Measurements from ENCODE around the gene RIOK2. TPM values are rescaled to one million over a fixed set of nuclear protein-coding genes. Genes with fewer than 3 reads are reported as not detected.

RIOK2 gene
- total RNA-seq, 1 donor from 2014 or later: 30.6 TPM

DNA sequence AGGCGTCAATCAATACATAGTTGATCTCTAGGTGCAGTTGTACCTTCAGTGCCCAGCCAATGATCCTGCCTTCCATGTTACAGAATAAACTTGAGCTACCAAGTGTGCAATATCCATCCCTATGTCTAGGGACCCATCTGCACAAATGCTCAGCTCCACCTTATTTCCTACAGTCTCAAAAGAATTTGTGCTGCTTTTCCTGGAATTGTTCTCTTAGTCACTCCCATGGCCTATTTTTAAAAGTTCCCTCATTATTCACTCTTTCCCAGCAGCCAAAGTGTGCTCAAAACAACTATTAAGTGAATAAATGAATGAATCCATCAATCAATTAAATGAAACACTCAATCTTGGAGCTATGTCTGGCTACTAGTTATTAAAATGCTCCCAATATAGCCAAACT lies 55.3 kb downstream of the RIOK2 start:
- no peak for DNase-seq (ENCODE audit: low spot score)

GRCh38 chr5:97125125-97125683 lies 57.8 kb downstream of the RIOK2 start:
- DNase-seq (ENCODE audit: low spot score): no peak

DNA sequence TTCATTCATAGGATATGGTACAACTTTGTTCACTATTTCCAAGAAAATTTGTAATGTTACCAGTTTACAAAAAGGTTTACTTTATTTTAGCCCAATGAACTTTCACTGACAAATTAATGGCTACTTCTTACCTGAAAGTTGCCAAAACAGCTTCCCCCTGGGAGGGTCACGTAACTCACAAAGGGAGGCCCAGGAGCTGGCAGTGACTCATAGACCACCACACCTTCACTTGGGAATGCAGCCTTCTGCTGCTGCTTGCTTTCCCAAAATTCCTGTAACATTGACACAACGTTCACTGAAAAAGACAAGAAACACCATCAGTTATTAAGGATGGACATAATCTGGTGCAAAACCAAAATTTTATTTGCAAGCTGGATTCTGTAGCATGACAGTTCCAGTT lies 58.7 kb downstream of the RIOK2 start:
- no peak for DNase-seq (ENCODE audit: low spot score)

- DNase-seq (ENCODE audit: low spot score): no peak
Measured at GRCh38 chr5:97121848-97122247, 61.2 kb downstream of the RIOK2 start.

- no peak for DNase-seq (ENCODE audit: low spot score)
Measured at GRCh38 chr5:97120195-97120594, 62.9 kb downstream of the RIOK2 start.

DNA sequence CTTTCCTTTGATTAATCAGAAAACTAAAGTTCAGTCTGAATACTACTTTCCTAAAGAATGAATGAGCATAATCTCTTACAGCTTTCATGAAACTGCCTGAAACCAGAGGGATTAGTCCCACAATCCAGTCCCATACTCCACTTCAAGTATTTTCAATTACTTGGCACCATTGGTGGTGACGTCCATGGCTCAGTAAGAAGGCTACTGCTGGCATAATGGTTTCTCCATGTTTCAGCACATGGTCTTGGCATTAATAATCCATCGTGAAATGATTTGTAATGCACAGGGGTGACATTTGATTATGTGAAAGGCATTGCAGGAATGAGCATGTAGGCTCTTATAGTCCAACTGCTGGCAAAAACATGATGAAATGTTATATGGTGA lies 64.0 kb downstream of the RIOK2 start:
- no peak for DNase-seq (ENCODE audit: low spot score)

GRCh38 chr5:97118261-97119006 lies 64.6 kb downstream of the RIOK2 start:
- no peak for DNase-seq (ENCODE audit: low spot score)

DNA sequence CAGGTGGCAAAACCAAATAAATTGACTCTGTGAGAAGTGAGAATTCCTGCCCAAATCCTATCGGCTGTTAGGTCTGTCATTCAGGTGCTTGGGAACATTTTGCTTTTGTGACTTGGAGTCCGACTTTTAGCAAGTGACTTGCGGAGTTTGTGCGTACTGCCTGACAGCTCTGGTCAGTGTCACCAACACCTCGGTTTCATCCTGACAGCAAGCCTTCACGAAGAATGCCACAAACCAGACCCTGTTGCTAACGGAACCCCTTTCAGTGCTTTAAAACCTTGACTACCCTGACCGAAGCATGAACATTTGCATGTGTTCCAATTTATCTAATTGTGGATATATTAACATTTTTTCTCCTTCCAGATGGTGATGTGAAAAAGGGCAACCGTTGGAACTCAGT lies 67.1 kb downstream of the RIOK2 start:
- DNase-seq (ENCODE audit: low spot score): no peak

- DNase-seq (ENCODE audit: low spot score): no peak
Measured at GRCh38 chr5:97112230-97112629, 70.8 kb downstream of the RIOK2 start.

- no peak for DNase-seq (ENCODE audit: low spot score)
Measured at GRCh38 chr5:97111616-97112015, 71.4 kb downstream of the RIOK2 start.

DNA sequence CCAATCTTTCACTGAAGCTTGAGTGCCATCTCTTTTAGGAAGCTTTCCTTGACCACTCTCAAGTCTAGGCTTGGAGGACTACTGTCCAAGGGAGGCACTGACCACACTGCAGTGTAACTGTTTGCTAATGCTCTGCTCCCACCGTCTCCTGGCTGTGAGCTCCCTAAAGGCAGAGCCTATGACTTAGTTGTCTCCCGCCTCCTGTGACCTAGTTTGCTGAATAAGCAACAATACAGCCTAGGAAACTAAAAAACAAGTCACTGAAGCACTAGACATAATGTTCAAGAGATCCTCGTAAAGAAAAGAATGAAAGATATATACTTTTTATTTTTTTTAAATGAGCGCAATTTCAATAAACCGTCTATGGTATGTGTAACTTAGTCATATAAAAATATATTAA lies 72.0 kb downstream of the RIOK2 start:
- no peak for DNase-seq (ENCODE audit: low spot score)

Other genes with a start within 250 kb of the RIOK2 start
- gene LNPEP, start 247.2 kb downstream of the RIOK2 start, total RNA-seq: 132 TPM
- not detected for gene LIX1, start 40.6 kb downstream of the RIOK2 start, total RNA-seq

All from mesenteric fat pad (tissue), 1 donor.